Keratinocyte (primary cell): ENCODE measurements around the gene HOTAIR. TPM values are rescaled to one million over a fixed set of nuclear protein-coding genes. Genes with fewer than 3 reads are reported as not detected.

Experiments used
- DNase-seq: peaks from one replicate; pipeline ENCODE4 v3.0.0-alpha.2; 2011; ENCODE audit warnings: low read depth, missing footprints, low spot score
- FAIRE-seq: peaks from 2 replicates; lab custom pipeline; 2011; peaks lifted over from hg19 to GRCh38; lab: Jason Lieb, UNC
- H2AFZ ChIP-seq: 2 replicates; pipeline ENCODE4 v1.6.0; 2012; ENCODE audit warnings: low read length, control low read depth, inconsistent platforms; ENCODE audit not compliant: control insufficient read depth
- H3K27ac ChIP-seq: 2 replicates; pipeline ENCODE4 v1.5.1; 2011; ENCODE audit warnings: low read length; ENCODE audit not compliant: control insufficient read depth, insufficient read depth
- H3K27me3 ChIP-seq: 3 replicates; pipeline ENCODE4 v1.6.0; 2011; ENCODE audit warnings: low read length; ENCODE audit not compliant: control insufficient read depth, insufficient read depth; ENCODE audit errors: extremely low read depth
- H3K36me3 ChIP-seq, 2 experiments: 2 replicates in 1 of 2; 3 replicates in 1 of 2; pipeline ENCODE4 v1.5.1; 2011; ENCODE audit warnings: low read length in 2 of 2, mild to moderate bottlenecking in 1 of 2; ENCODE audit not compliant: control insufficient read depth in 2 of 2, insufficient read depth in 2 of 2; ENCODE audit errors: extremely low read depth in 1 of 2
- H3K4me1 ChIP-seq: 3 replicates; pipeline ENCODE4 v1.5.1; 2011; ENCODE audit warnings: low read length; ENCODE audit not compliant: control insufficient read depth, insufficient read depth; ENCODE audit errors: extremely low read depth
- H3K4me2 ChIP-seq: 3 replicates; pipeline ENCODE4 v1.6.0; 2011; ENCODE audit warnings: low read depth, low read length; ENCODE audit not compliant: control insufficient read depth, insufficient read depth; ENCODE audit errors: extremely low read depth
- H3K4me3 ChIP-seq, 3 experiments: fragments of 200-600 bp in 1 of 3; sonication (generic) in 1 of 3; 2 replicates in 2 of 3; 3 replicates in 1 of 3; pipeline ENCODE4 v1.5.1; 2011 to 2016; ENCODE audit warnings: low read length in 3 of 3, mild to moderate bottlenecking in 3 of 3, control low read depth in 2 of 3, inconsistent platforms in 1 of 3, low read depth in 1 of 3, mixed read lengths in 1 of 3, mixed run types in 1 of 3, moderate library complexity in 1 of 3; ENCODE audit not compliant: control insufficient read depth in 2 of 3, insufficient read depth in 2 of 3; ENCODE audit errors: extremely low read depth in 1 of 3
- H3K79me2 ChIP-seq: 2 replicates; pipeline ENCODE4 v1.6.0; 2012; ENCODE audit warnings: low read length; ENCODE audit not compliant: control insufficient read depth, insufficient read depth
- H3K9ac ChIP-seq: 3 replicates; pipeline ENCODE4 v1.6.0; 2011; ENCODE audit warnings: low read length; ENCODE audit not compliant: control insufficient read depth, insufficient read depth; ENCODE audit errors: extremely low read depth
- H3K9me1 ChIP-seq: 3 replicates; pipeline ENCODE4 v1.6.0; 2011; ENCODE audit warnings: low read length; ENCODE audit not compliant: control insufficient read depth, insufficient read depth; ENCODE audit errors: extremely low read depth
- H3K9me3 ChIP-seq: 2 replicates; pipeline ENCODE4 v1.5.1; 2012; ENCODE audit warnings: low read depth, low read length; ENCODE audit not compliant: control insufficient read depth
- H4K20me1 ChIP-seq: 3 replicates; pipeline ENCODE4 v1.6.0; 2011; ENCODE audit warnings: low read length; ENCODE audit not compliant: control insufficient read depth, insufficient read depth; ENCODE audit errors: extremely low read depth
- EZH2 ChIP-seq: IDR thresholded peaks from one replicate; pipeline ENCODE4 v1.6.1; 2012; ENCODE audit warnings: inconsistent platforms, mild to moderate bottlenecking, low read length, moderate library complexity
- dilution Hi-C: fragments of 300-500 bp; cut with MboI; formaldehyde crosslinking; loops from one replicate; pipeline ENCODE4 v1.7.0; 2020; ENCODE audit warnings: low sequenced_read_pairs; ENCODE audit not compliant: extremely low pct_ligation_motif_present
- polyA plus RNA-seq, 5 experiments: library from polyadenylated mRNA; depleted of rRNA in 3 of 5; stranded (reverse) in 3 of 5; stranded (forward) in 1 of 5; unstranded in 1 of 5; fragments of >200 nt; gene quantifications; 1 replicate in 1 of 5; 2 replicates in 3 of 5; 3 replicates in 1 of 5; pipeline versions ENCODE4 v1.2.1 to v1.2.3, GENCODE V29; 2011 to 2012; ENCODE audit warnings: missing spikeins in 2 of 5, low read depth in 1 of 5, low replicate concordance in 1 of 5
- TF ChIP-seq, protein P1 (sequence below), 3 experiments: IDR thresholded peaks in 1 of 3; conservative IDR thresholded peaks in 1 of 3; optimal IDR thresholded peaks in 1 of 3; 2 replicates in 2 of 3; 3 replicates in 1 of 3; pipeline versions ENCODE3 to v1.5.1; 2011; ENCODE audit warnings: low read length in 3 of 3, mild to moderate bottlenecking in 3 of 3, moderate library complexity in 2 of 3, control low read depth in 1 of 3, inconsistent platforms in 1 of 3; ENCODE audit not compliant: insufficient read depth in 2 of 3; ENCODE audit errors: extremely low read depth in 1 of 3

HOTAIR gene
- polyA plus RNA-seq, 1 donor (not counting 4 experiments of a cell fraction or from before 2014, with no cell fraction given) = 4.0 TPM

- dilution Hi-C loops = no loop called here
- peak overlapping the region; percentile 95 for H3K27ac ChIP-seq
- H3K9me1 ChIP-seq = no peaks in the 10 kb centered on the region
- TF ChIP-seq EZH2 = no peak
- TF ChIP-seq, protein P1, sequence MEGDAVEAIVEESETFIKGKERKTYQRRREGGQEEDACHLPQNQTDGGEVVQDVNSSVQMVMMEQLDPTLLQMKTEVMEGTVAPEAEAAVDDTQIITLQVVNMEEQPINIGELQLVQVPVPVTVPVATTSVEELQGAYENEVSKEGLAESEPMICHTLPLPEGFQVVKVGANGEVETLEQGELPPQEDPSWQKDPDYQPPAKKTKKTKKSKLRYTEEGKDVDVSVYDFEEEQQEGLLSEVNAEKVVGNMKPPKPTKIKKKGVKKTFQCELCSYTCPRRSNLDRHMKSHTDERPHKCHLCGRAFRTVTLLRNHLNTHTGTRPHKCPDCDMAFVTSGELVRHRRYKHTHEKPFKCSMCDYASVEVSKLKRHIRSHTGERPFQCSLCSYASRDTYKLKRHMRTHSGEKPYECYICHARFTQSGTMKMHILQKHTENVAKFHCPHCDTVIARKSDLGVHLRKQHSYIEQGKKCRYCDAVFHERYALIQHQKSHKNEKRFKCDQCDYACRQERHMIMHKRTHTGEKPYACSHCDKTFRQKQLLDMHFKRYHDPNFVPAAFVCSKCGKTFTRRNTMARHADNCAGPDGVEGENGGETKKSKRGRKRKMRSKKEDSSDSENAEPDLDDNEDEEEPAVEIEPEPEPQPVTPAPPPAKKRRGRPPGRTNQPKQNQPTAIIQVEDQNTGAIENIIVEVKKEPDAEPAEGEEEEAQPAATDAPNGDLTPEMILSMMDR (optimal IDR thresholded peaks at IDR 0.05 in 1 of 3, IDR thresholded peaks at IDR 0.05 in 1 of 3, conservative IDR thresholded peaks at IDR 0.05 in 1 of 3; ENCODE audit: extremely low read depth in 1 of 3, insufficient read depth in 2 of 3, low read length in 3 of 3) = no peak
- H3K36me3 ChIP-seq = peaks cover 0 to 1% of the 10 kb centered on the region in 2 experiments
- peak overlapping the region; percentile 62 for H2AFZ ChIP-seq
- H3K27me3 ChIP-seq = no peaks in the 10 kb centered on the region
- peak overlapping the region; percentile 97 for H3K9ac ChIP-seq
- H3K4me1 ChIP-seq = peaks cover 30% of the 10 kb centered on the region
- H3K4me3 ChIP-seq = peak overlapping the region; percentile 45 to 90 (median 89)
- DNase-seq = no peak
- H4K20me1 ChIP-seq = no peaks in the 10 kb centered on the region
- peak overlapping the region; percentile 98 for H3K4me2 ChIP-seq
- FAIRE-seq = no peak
- peaks cover 95% of the 10 kb centered on the region for H3K79me2 ChIP-seq
- H3K9me3 ChIP-seq = no peaks in the 10 kb centered on the region
These were observed 20.9 kb upstream of the HOTAIR start for GRCh38 chr12:53995378-53996239.

DNA sequence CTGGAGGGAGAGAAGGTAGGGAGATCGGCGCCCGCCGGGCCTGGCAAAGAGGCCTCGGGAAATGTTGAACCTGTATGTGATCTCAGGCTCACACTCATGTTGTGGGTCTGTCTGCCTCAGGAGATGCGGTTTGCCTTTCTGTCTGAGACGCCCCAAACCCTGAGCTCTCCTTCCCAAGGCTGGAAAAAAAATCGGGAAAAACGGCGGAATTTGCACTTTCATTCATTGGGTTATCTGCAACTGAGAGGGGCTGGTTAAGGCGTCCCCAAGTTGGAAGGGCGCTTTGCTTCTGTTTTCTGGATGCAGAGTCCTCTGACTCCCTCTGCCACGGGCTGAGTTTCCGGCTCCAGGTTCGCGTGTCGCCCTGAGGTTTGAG, 20.2 kb upstream of the HOTAIR start:
- Histone ChIP-seq H3K4me1 (peaks cover 30% of the 10 kb centered on the region), H3K27ac (peak overlapping the region; percentile 95), H3K4me3 (peak overlapping the region; percentile 45 to 90 (median 89)), H3K79me2 (peaks cover 95% of the 10 kb centered on the region), H2AFZ (peak overlapping the region; percentile 62), H4K20me1 (no peaks in the 10 kb centered on the region), H3K4me2 (peak overlapping the region; percentile 98), H3K36me3 (peaks cover 0 to 2% of the 10 kb centered on the region in 2 experiments), H3K9ac (peak overlapping the region; percentile 97), H3K27me3 (no peaks in the 10 kb centered on the region), H3K9me1 (no peaks in the 10 kb centered on the region), H3K9me3 (no peaks in the 10 kb centered on the region)
- no peak for TF ChIP-seq EZH2
- TF ChIP-seq, protein P1 (optimal IDR thresholded peaks at IDR 0.05 in 1 of 3, IDR thresholded peaks at IDR 0.05 in 1 of 3, conservative IDR thresholded peaks at IDR 0.05 in 1 of 3; ENCODE audit: extremely low read depth in 1 of 3, insufficient read depth in 2 of 3, low read length in 3 of 3) = no peak
- dilution Hi-C loops = no loop called here
- no peak for DNase-seq
- FAIRE-seq = no peak
